PFSK-1 (cell line): ENCODE results near the gene MBNL1.

Experiments used
- FOXP2 ChIP-seq: optimal IDR thresholded peaks from 2 replicates; pipeline ENCODE3; 2011; ENCODE audit warnings: borderline replicate concordance, control low read depth, inconsistent platforms; ENCODE audit not compliant: insufficient read depth; ENCODE audit errors: extremely low read length, extremely low read depth
- POLR2AphosphoS5 ChIP-seq: IDR thresholded peaks from 2 replicates; pipeline ENCODE4 v1.6.1; 2012; ENCODE audit warnings: low read depth, mild to moderate bottlenecking, control low read depth, low read length, moderate library complexity
- SIN3A ChIP-seq: IDR thresholded peaks from 2 replicates; pipeline ENCODE4 v1.6.1; 2012; ENCODE audit warnings: mild to moderate bottlenecking, low read length, moderate library complexity, borderline replicate concordance; ENCODE audit not compliant: insufficient read depth
- TAF1 ChIP-seq: IDR thresholded peaks from 2 replicates; pipeline ENCODE4 v1.6.1; 2012; ENCODE audit warnings: low read length, control low read depth, borderline replicate concordance; ENCODE audit not compliant: insufficient read depth
- TF ChIP-seq, protein P1 (sequence below), 2 experiments: IDR thresholded peaks; 2 replicates each; pipeline versions ENCODE4 v1.6.1 to v1.8.0; 2011 to 2012; ENCODE audit warnings: low read depth in 2 of 2, low read length in 2 of 2, control low read depth in 1 of 2, inconsistent platforms in 1 of 2, mild to moderate bottlenecking in 1 of 2, moderate library complexity in 1 of 2; ENCODE audit not compliant: insufficient read depth in 1 of 2

The MBNL1 gene

DNA sequence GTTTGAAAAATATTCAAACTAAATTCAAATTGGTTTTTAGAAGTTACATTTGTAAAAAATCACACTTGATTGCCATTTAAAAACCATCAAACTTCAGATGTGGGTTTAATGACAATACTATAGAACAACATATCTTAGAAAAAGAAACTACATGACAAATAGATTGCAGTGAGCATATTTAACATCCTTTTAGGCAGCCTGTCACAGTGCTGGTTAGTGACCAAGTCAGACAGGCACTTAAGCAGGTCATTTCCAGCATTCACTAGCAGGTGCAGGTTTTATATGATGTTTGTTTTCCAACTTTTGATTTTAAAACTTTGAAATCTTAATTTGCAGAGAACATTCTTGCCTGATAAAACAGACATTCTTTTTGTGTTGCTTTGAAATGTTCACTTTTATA is 115.7 kb downstream of the MBNL1 start:
- TF ChIP-seq SIN3A (no peak), FOXP2 (no peak), TAF1 (no peak), POLR2AphosphoS5 (no peak)
- TF ChIP-seq, protein P1, sequence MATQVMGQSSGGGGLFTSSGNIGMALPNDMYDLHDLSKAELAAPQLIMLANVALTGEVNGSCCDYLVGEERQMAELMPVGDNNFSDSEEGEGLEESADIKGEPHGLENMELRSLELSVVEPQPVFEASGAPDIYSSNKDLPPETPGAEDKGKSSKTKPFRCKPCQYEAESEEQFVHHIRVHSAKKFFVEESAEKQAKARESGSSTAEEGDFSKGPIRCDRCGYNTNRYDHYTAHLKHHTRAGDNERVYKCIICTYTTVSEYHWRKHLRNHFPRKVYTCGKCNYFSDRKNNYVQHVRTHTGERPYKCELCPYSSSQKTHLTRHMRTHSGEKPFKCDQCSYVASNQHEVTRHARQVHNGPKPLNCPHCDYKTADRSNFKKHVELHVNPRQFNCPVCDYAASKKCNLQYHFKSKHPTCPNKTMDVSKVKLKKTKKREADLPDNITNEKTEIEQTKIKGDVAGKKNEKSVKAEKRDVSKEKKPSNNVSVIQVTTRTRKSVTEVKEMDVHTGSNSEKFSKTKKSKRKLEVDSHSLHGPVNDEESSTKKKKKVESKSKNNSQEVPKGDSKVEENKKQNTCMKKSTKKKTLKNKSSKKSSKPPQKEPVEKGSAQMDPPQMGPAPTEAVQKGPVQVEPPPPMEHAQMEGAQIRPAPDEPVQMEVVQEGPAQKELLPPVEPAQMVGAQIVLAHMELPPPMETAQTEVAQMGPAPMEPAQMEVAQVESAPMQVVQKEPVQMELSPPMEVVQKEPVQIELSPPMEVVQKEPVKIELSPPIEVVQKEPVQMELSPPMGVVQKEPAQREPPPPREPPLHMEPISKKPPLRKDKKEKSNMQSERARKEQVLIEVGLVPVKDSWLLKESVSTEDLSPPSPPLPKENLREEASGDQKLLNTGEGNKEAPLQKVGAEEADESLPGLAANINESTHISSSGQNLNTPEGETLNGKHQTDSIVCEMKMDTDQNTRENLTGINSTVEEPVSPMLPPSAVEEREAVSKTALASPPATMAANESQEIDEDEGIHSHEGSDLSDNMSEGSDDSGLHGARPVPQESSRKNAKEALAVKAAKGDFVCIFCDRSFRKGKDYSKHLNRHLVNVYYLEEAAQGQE (IDR thresholded peaks at IDR 0.05; ENCODE audit: insufficient read depth in 1 of 2, low read depth in 2 of 2, low read length in 2 of 2), result no peak

- TF ChIP-seq POLR2AphosphoS5, result no peak
- no peak for TF ChIP-seq TAF1
- no peak for TF ChIP-seq SIN3A
- TF ChIP-seq, protein P1 (IDR thresholded peaks at IDR 0.05; ENCODE audit: insufficient read depth in 1 of 2, low read depth in 2 of 2, low read length in 2 of 2), result no peak
- TF ChIP-seq FOXP2, result no peak
Measured at GRCh38 chr3:152385761-152386160, 117.0 kb downstream of the MBNL1 start.

GRCh38 chr3:152386208-152386607 is 117.5 kb downstream of the MBNL1 start:
- TF ChIP-seq FOXP2, result no peak

GRCh38 chr3:152388631-152389030 is 119.9 kb downstream of the MBNL1 start:
- TF ChIP-seq FOXP2 (no peak), POLR2AphosphoS5 (no peak), SIN3A (no peak), TAF1 (no peak)
- TF ChIP-seq, protein P1 (IDR thresholded peaks at IDR 0.05; ENCODE audit: insufficient read depth in 1 of 2, low read depth in 2 of 2, low read length in 2 of 2), result no peak

DNA sequence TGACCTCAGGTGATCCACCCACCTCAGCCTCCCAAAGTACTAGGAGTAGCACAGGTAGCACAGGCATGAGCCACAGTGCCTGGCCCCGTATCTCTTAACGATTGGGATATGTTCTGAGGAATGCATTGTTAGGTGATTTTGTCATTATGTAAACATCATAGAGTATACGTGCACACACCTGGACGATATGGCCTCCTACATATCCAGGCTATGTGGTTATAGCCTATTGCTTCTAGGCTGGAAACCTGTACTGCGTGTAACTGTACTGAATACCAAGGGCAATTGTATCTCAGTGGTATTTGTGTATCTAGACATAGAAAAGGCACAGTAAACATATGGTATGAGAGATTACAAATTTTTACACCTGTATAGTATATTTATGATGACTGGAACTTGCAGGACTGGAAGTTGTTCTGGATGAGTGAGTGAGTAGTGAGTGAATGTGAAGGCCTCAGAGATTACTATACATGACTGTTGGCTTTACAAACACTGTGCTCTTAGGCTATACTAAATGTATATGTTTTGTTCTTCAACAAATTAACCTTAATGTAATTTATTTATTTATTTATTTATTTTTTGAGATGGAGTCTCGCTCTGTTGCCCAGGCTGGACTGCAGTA is 120.7 kb downstream of the MBNL1 start:
- no peak for TF ChIP-seq TAF1

DNA sequence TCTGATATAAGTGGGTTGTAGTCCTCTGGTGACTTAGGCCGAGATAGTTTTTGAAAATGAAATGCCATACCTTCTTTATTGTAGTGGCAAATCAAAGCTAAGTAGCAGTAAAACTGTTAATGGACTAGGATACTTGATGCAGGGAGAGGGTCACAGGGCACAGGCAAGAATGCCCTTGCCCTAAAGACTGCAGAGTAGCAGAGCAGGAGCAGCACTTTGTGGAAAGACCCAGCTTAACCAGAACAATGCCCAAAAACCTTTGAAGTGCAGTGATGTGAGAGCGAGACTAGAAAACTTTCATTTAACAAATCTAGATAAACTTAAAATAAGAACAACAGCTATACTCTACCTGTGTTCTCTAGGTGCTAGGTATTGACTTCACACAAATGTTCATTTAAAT is 121.9 kb downstream of the MBNL1 start:
- TF ChIP-seq TAF1, result no peak
- no peak for TF ChIP-seq POLR2AphosphoS5
- no peak for TF ChIP-seq SIN3A
- TF ChIP-seq, protein P1 (IDR thresholded peaks at IDR 0.05; ENCODE audit: insufficient read depth in 1 of 2, low read depth in 2 of 2, low read length in 2 of 2), result no peak
- no peak for TF ChIP-seq FOXP2
